Measurements from ENCODE around the gene RNF224. TPM values are rescaled to one million over a fixed set of nuclear protein-coding genes. Genes with fewer than 3 reads are reported as not detected.

Gene RNF224
- total and polyA plus RNA-seq, 12 donors = 0.14 TPM; not detected in 11

- intact Hi-C loops (cut with DNase I) = loop anchor here in 1 of 10 donors (10.0 kb wide), 1 partner anchor 447 kb away; no protein-coding TSS in a partner anchor
- Histone ChIP-seq H3K4me3 (no peak overlapping the region), H3K27ac (no peak overlapping the region), H3K4me1 (peaks cover 3 to 17% (median 8%) of the 10 kb centered on the region in 9 donors), H3K36me3 (no peaks in the 10 kb centered on the region), H3K27me3 (peaks cover 16 to 69% (median 64%) of the 10 kb centered on the region in 7 donors), H3K9me3 (no peaks in the 10 kb centered on the region)
- WGBS, 2 donors = 79 to 83% methylated on average over 23 of the region's 23 CpGs
- DNase-seq = no peak
- no peak for ATAC-seq
- no peak for TF ChIP-seq CTCF (IDR thresholded peaks at IDR 0.05)
Measured at GRCh38 chr9:137231372-137232039, 4.2 kb downstream of the RNF224 start.

- H3K4me1 ChIP-seq = peaks cover 9 to 22% (median 14%) of the 10 kb centered on the region in 9 donors
- intact Hi-C loops (cut with DNase I) = loop anchor here in 1 of 10 donors (10.0 kb wide), 1 partner anchor 447 kb away; no protein-coding TSS in a partner anchor
- no peak overlapping the region for H3K4me3 ChIP-seq
- no peaks in the 10 kb centered on the region for H3K9me3 ChIP-seq
- DNase-seq = no peak
- 61 to 78% methylated on average over 10 of the region's 10 CpGs for WGBS, 2 donors
- H3K27me3 ChIP-seq = peaks cover 16 to 69% (median 64%) of the 10 kb centered on the region in 7 donors
- TF ChIP-seq CTCF (IDR thresholded peaks at IDR 0.05) = no peak
- H3K27ac ChIP-seq = no peak overlapping the region
- no peaks in the 10 kb centered on the region for H3K36me3 ChIP-seq
- ATAC-seq = no peak
Measured at GRCh38 chr9:137232101-137232500, 4.8 kb downstream of the RNF224 start.

GRCh38 chr9:137232510-137232909 lies 5.2 kb downstream of the RNF224 start:
- H3K27me3 ChIP-seq = peaks cover 16 to 69% (median 64%) of the 10 kb centered on the region in 7 donors
- intact Hi-C loops (cut with DNase I) = loop anchor here in 1 of 10 donors (10.0 kb wide), 1 partner anchor 448 kb away; no protein-coding TSS in a partner anchor

More at GRCh38 chr9:137232510-137232909, 5.2 kb downstream of the RNF224 start:
- no peak for TF ChIP-seq CTCF (IDR thresholded peaks at IDR 0.05)
- DNase-seq (no peak), ATAC-seq (no peak)
- H3K9me3 ChIP-seq = no peaks in the 10 kb centered on the region
- H3K4me3 ChIP-seq = no peak overlapping the region
- H3K36me3 ChIP-seq = no peaks in the 10 kb centered on the region
- peaks cover 11 to 21% (median 16%) of the 10 kb centered on the region in 9 donors for H3K4me1 ChIP-seq
- H3K27ac ChIP-seq = no peak overlapping the region
- 69 to 83% methylated on average over 24 of the region's 24 CpGs for WGBS, 2 donors

Data from heart right ventricle (tissue), 16 donors.